SK-N-SH treated with all-trans-retinoic acid at 6 μM for 48 hours (cell line): ENCODE results near the gene XRCC1.

Source experiments
- ATAC-seq: fragments of 200-7000 bp; cut with Tn5 transposase; 3 replicates; pipeline ENCODE4 v1.9.1; 2020; ENCODE audit warnings: mild to moderate bottlenecking, moderate library complexity
- ARNTL ChIP-seq: fragments of 450-650 bp; formaldehyde crosslinking; IDR thresholded peaks from 2 replicates; pipeline ENCODE4 v1.5.0; 2020; ENCODE audit warnings: low read depth, mild to moderate bottlenecking, moderate library complexity, borderline replicate concordance
- BACH2 ChIP-seq: fragments of 250-450 bp; sonication (Bioruptor Pico); IDR thresholded peaks from 2 replicates; pipeline ENCODE4 v1.9.0; 2021; ENCODE audit warnings: mild to moderate bottlenecking, borderline replicate concordance
- CSDC2 ChIP-seq: fragments of 250-450 bp; sonication (Bioruptor Pico); IDR thresholded peaks from 2 replicates; pipeline ENCODE4 v1.5.0; 2020; ENCODE audit warnings: mild to moderate bottlenecking, moderate library complexity
- ESRRG ChIP-seq: fragments of 250-450 bp; sonication (Bioruptor Pico); IDR thresholded peaks from 2 replicates; pipeline ENCODE4 v1.6.1; 2021; ENCODE audit warnings: mild to moderate bottlenecking
- GLIS3 ChIP-seq: fragments of 250-450 bp; sonication (Bioruptor Pico); IDR thresholded peaks from 2 replicates; pipeline ENCODE4 v1.5.0; 2020; ENCODE audit warnings: mild to moderate bottlenecking, moderate library complexity
- ISL1 ChIP-seq: fragments of 250-450 bp; sonication (Bioruptor Pico); IDR thresholded peaks from 2 replicates; pipeline ENCODE4 v2.1.2; 2022; ENCODE audit warnings: mild to moderate bottlenecking, moderate library complexity
- OSR1 ChIP-seq: fragments of 250-450 bp; sonication (Bioruptor Pico); IDR thresholded peaks from 2 replicates; pipeline ENCODE4 v1.8.0; 2022; ENCODE audit warnings: moderate library complexity, mild to moderate bottlenecking, inconsistent platforms
- PPARA ChIP-seq: fragments of 250-450 bp; sonication (Bioruptor Pico); IDR thresholded peaks from 2 replicates; pipeline ENCODE4 v1.5.0; 2020; ENCODE audit warnings: mild to moderate bottlenecking, borderline replicate concordance
- RARB ChIP-seq: fragments of 250-450 bp; sonication (Bioruptor Pico); IDR thresholded peaks from 2 replicates; pipeline ENCODE4 v1.8.0; 2021; ENCODE audit warnings: mild to moderate bottlenecking, moderate library complexity
- SNAI2 ChIP-seq: fragments of 250-450 bp; sonication (Bioruptor Pico); IDR thresholded peaks from 2 replicates; pipeline ENCODE4 v1.5.0; 2020; ENCODE audit warnings: mild to moderate bottlenecking, moderate library complexity
- TCF4 ChIP-seq: fragments of 250-450 bp; sonication (Bioruptor Pico); IDR thresholded peaks from 2 replicates; pipeline ENCODE4 v1.8.0; 2021; ENCODE audit warnings: mild to moderate bottlenecking, moderate library complexity, borderline replicate concordance
- TOX ChIP-seq: fragments of 250-450 bp; sonication (Bioruptor Pico); IDR thresholded peaks from 2 replicates; pipeline ENCODE4 v1.8.0; 2021; ENCODE audit warnings: mild to moderate bottlenecking, moderate library complexity, borderline replicate concordance
- ZFP3 ChIP-seq: fragments of 250-450 bp; sonication (Bioruptor Pico); IDR thresholded peaks from 2 replicates; pipeline ENCODE4 v1.5.0; 2020; ENCODE audit warnings: mild to moderate bottlenecking, moderate library complexity
- ZNF565 ChIP-seq: fragments of 450-650 bp; formaldehyde crosslinking; conservative IDR thresholded peaks from 2 replicates; pipeline ENCODE4 v1.5.0; 2020; ENCODE audit warnings: low read depth, mild to moderate bottlenecking, moderate library complexity
- ZNF70 ChIP-seq: fragments of 450-650 bp; formaldehyde crosslinking; IDR thresholded peaks from 2 replicates; pipeline ENCODE4 v1.5.0; 2020; ENCODE audit warnings: mild to moderate bottlenecking, moderate library complexity
- ZNF8 ChIP-seq: fragments of 450-650 bp; formaldehyde crosslinking; IDR thresholded peaks from 2 replicates; pipeline ENCODE4 v1.5.0; 2020; ENCODE audit warnings: mild to moderate bottlenecking, moderate library complexity
- TF ChIP-seq, protein P1 (sequence below): fragments of 250-450 bp; sonication (Bioruptor Pico); IDR thresholded peaks from 2 replicates; pipeline ENCODE4 v1.8.0; 2021; ENCODE audit warnings: low read depth, mild to moderate bottlenecking, moderate library complexity, borderline replicate concordance
- TF ChIP-seq, protein P2 (sequence below): fragments of 250-450 bp; sonication (Bioruptor Pico); IDR thresholded peaks from 2 replicates; pipeline ENCODE4 v1.5.1; 2021; ENCODE audit warnings: mild to moderate bottlenecking, moderate library complexity
- TF ChIP-seq, protein P3 (sequence below): fragments of 250-450 bp; sonication (Bioruptor Pico); IDR thresholded peaks from 2 replicates; pipeline ENCODE4 v1.5.0; 2020; ENCODE audit warnings: mild to moderate bottlenecking, moderate library complexity
- TF ChIP-seq, protein P4 (sequence below): fragments of 250-450 bp; sonication (Bioruptor Pico); IDR thresholded peaks from 2 replicates; pipeline ENCODE4 v1.5.1; 2020; ENCODE audit warnings: low read depth, mild to moderate bottlenecking, moderate library complexity

XRCC1 gene, protein sequence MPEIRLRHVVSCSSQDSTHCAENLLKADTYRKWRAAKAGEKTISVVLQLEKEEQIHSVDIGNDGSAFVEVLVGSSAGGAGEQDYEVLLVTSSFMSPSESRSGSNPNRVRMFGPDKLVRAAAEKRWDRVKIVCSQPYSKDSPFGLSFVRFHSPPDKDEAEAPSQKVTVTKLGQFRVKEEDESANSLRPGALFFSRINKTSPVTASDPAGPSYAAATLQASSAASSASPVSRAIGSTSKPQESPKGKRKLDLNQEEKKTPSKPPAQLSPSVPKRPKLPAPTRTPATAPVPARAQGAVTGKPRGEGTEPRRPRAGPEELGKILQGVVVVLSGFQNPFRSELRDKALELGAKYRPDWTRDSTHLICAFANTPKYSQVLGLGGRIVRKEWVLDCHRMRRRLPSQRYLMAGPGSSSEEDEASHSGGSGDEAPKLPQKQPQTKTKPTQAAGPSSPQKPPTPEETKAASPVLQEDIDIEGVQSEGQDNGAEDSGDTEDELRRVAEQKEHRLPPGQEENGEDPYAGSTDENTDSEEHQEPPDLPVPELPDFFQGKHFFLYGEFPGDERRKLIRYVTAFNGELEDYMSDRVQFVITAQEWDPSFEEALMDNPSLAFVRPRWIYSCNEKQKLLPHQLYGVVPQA

DNA sequence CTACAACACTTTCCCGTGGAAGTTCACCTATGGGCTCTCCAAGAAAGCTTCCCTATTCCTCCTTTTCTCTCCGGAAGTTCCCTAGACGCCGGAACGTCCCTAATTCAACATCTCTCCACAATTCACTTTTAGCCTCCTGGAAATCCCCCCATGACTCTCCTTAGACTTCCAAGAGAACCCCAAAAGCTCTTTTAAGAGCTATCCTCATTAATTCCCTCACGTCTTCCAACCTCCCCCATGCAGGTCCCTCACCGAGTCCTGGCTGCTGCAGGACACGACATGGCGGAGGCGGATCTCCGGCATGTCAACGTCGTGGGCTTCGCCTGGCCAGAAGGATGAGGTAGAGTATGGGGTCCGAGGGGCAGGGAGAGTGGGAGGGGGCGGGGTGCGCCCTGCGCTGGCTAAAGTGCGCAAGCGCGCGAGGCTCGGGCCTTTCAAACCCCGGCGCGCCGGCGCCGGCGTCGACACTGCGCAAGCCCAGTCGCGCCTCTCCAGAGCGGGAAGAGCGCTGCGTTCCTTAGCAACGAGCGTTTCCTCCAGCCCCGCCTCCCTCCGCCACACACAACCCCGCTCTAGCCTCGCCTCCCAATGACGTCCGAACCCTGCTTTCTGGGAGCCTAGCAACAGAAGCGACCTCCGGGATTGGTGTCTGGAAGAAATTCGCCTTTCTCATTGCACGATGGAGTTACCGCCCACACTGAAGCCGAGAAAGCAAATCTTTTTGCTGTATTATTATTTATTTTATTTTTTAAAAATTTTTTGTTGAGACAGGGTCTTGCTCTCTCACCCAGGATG lies at the start of gene XRCC1, which contains the start of gene PINLYP:
TSS of gene XRCC1 (minus strand) at position 372 of the 795 bp plus-strand sequence. CDS start at position 303, 69 bp downstream.
TSS of gene PINLYP (plus strand) at position 646 of the 795 bp plus-strand sequence. CDS start 1,391 bp downstream, outside the sequence.
- TF ChIP-seq, protein P1, sequence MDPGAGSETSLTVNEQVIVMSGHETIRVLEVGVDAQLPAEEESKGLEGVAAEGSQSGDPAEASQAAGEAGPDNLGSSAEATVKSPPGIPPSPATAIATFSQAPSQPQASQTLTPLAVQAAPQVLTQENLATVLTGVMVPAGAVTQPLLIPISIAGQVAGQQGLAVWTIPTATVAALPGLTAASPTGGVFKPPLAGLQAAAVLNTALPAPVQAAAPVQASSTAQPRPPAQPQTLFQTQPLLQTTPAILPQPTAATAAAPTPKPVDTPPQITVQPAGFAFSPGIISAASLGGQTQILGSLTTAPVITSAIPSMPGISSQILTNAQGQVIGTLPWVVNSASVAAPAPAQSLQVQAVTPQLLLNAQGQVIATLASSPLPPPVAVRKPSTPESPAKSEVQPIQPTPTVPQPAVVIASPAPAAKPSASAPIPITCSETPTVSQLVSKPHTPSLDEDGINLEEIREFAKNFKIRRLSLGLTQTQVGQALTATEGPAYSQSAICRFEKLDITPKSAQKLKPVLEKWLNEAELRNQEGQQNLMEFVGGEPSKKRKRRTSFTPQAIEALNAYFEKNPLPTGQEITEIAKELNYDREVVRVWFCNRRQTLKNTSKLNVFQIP (CRISPR knock-in tag), result no peak
- no peak for TF ChIP-seq RARB (CRISPR knock-in tag)
- TF ChIP-seq CSDC2 (CRISPR knock-in tag), result no peak
- TF ChIP-seq ZFP3, result no peak
- TF ChIP-seq, protein P2, sequence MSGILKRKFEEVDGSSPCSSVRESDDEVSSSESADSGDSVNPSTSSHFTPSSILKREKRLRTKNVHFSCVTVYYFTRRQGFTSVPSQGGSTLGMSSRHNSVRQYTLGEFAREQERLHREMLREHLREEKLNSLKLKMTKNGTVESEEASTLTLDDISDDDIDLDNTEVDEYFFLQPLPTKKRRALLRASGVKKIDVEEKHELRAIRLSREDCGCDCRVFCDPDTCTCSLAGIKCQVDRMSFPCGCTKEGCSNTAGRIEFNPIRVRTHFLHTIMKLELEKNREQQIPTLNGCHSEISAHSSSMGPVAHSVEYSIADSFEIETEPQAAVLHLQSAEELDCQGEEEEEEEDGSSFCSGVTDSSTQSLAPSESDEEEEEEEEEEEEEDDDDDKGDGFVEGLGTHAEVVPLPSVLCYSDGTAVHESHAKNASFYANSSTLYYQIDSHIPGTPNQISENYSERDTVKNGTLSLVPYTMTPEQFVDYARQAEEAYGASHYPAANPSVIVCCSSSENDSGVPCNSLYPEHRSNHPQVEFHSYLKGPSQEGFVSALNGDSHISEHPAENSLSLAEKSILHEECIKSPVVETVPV (CRISPR knock-in tag), result no peak
- TF ChIP-seq TOX (CRISPR knock-in tag), result no peak
- TF ChIP-seq ZNF70 (CRISPR knock-in tag), result no peak
- no peak for TF ChIP-seq ZNF565 (CRISPR knock-in tag)
- no peak for TF ChIP-seq ARNTL (CRISPR knock-in tag)
- no peak for TF ChIP-seq TCF4 (CRISPR knock-in tag)
- TF ChIP-seq OSR1, result no peak
- TF ChIP-seq PPARA (CRISPR knock-in tag), result no peak
- TF ChIP-seq, protein P3, sequence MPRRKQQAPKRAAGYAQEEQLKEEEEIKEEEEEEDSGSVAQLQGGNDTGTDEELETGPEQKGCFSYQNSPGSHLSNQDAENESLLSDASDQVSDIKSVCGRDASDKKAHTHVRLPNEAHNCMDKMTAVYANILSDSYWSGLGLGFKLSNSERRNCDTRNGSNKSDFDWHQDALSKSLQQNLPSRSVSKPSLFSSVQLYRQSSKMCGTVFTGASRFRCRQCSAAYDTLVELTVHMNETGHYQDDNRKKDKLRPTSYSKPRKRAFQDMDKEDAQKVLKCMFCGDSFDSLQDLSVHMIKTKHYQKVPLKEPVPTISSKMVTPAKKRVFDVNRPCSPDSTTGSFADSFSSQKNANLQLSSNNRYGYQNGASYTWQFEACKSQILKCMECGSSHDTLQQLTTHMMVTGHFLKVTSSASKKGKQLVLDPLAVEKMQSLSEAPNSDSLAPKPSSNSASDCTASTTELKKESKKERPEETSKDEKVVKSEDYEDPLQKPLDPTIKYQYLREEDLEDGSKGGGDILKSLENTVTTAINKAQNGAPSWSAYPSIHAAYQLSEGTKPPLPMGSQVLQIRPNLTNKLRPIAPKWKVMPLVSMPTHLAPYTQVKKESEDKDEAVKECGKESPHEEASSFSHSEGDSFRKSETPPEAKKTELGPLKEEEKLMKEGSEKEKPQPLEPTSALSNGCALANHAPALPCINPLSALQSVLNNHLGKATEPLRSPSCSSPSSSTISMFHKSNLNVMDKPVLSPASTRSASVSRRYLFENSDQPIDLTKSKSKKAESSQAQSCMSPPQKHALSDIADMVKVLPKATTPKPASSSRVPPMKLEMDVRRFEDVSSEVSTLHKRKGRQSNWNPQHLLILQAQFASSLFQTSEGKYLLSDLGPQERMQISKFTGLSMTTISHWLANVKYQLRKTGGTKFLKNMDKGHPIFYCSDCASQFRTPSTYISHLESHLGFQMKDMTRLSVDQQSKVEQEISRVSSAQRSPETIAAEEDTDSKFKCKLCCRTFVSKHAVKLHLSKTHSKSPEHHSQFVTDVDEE (CRISPR knock-in tag), result no peak
- TF ChIP-seq, protein P4, sequence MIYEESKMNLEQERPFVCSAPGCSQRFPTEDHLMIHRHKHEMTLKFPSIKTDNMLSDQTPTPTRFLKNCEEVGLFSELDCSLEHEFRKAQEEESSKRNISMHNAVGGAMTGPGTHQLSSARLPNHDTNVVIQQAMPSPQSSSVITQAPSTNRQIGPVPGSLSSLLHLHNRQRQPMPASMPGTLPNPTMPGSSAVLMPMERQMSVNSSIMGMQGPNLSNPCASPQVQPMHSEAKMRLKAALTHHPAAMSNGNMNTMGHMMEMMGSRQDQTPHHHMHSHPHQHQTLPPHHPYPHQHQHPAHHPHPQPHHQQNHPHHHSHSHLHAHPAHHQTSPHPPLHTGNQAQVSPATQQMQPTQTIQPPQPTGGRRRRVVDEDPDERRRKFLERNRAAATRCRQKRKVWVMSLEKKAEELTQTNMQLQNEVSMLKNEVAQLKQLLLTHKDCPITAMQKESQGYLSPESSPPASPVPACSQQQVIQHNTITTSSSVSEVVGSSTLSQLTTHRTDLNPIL (CRISPR knock-in tag), result no peak
- no peak for TF ChIP-seq SNAI2 (CRISPR knock-in tag)
- no peak for TF ChIP-seq BACH2
- no peak for TF ChIP-seq ESRRG (CRISPR knock-in tag)
- no peak for TF ChIP-seq ZNF8 (CRISPR knock-in tag)
- peak; percentile 97 for ATAC-seq

DNA sequence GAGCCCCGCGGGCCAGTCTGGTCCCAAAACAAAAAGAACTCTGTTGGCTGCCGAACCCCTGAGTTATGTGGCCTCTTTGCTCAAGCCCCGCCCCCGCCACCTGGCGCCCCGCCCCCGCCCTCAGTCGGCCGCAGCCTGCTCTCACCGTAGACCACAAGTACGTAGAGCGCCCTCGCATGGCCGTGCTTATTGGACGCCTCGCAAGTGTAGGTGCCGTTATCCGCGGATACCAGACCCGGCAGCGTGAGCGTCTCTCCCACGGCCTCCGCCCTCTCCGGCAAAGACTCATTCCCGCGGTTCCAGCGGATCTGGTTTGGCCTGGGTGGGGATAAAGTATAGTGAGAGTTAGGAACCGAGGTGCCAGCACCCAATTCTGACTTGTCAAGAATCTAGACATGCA lies 49.6 kb upstream of the XRCC1 start:
- no peak for TF ChIP-seq RARB (CRISPR knock-in tag)
- TF ChIP-seq ZNF70 (CRISPR knock-in tag), result no peak
- no peak for TF ChIP-seq GLIS3 (CRISPR knock-in tag)
- TF ChIP-seq ISL1 (CRISPR knock-in tag), result no peak
- TF ChIP-seq, protein P3 (CRISPR knock-in tag), result no peak
- no peak for TF ChIP-seq ZNF8 (CRISPR knock-in tag)
- TF ChIP-seq, protein P2 (CRISPR knock-in tag), result no peak
- TF ChIP-seq, protein P1 (CRISPR knock-in tag), result no peak
- no peak for TF ChIP-seq SNAI2 (CRISPR knock-in tag)
- TF ChIP-seq TCF4 (CRISPR knock-in tag), result no peak
- TF ChIP-seq, all 23 proteins: peak for 0
- ATAC-seq, result no peak
